ENCODE measurements around the gene KCNK1. TPM values are rescaled to one million over a fixed set of nuclear protein-coding genes. Genes with fewer than 3 reads are reported as not detected.

Gene KCNK1
- total RNA-seq, 2 donors from 2014 or later, result 31.2 to 48.0 TPM

DNA sequence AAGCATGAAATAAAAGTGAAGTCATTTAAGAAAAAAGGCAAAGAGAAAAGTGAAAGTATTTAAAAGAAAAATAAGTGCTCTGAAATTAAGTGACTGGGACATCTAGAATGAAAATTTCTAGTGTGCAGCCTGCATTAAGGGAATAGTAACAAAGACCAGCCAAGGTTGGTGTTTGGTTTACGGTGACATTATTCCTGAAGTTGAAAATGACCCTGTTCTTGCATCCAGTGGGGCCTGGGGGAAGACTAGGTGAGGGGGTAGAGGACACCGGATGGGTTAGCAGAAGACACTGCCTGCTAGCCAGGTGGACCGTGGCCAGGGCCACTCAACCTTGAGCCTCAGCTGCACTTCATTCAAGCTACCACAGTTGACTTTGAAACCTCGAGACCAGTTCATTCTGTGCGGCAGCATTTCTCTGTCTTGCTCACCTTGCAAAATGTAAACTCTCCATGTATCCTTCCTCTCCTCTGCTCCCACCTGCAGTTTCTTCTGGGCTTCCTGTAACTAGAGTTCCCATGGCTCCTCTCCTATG is 14.3 kb upstream of the KCNK1 start:
- Histone ChIP-seq H3K4me3 (no peak overlapping the region), H3K27me3 (no peaks in the 10 kb centered on the region), H3K27ac (no peak overlapping the region), H3K4me1 (no peaks in the 10 kb centered on the region), H3K36me3 (no peaks in the 10 kb centered on the region), H3K9ac (ENCODE audit: low read depth in 2 of 2, low read length in 2 of 2) (no peak overlapping the region), H3K9me3 (no peaks in the 10 kb centered on the region)
- no peak for DNase-seq
- TF ChIP-seq, protein P1, sequence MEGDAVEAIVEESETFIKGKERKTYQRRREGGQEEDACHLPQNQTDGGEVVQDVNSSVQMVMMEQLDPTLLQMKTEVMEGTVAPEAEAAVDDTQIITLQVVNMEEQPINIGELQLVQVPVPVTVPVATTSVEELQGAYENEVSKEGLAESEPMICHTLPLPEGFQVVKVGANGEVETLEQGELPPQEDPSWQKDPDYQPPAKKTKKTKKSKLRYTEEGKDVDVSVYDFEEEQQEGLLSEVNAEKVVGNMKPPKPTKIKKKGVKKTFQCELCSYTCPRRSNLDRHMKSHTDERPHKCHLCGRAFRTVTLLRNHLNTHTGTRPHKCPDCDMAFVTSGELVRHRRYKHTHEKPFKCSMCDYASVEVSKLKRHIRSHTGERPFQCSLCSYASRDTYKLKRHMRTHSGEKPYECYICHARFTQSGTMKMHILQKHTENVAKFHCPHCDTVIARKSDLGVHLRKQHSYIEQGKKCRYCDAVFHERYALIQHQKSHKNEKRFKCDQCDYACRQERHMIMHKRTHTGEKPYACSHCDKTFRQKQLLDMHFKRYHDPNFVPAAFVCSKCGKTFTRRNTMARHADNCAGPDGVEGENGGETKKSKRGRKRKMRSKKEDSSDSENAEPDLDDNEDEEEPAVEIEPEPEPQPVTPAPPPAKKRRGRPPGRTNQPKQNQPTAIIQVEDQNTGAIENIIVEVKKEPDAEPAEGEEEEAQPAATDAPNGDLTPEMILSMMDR (IDR thresholded peaks at IDR 0.05), result no peak
- intact Hi-C loops (cut with DNase I), result no loop called here

- DNase-seq, result no peak
- no peaks in the 10 kb centered on the region for H3K36me3 ChIP-seq
- no peak overlapping the region for H3K27ac ChIP-seq
- no peak overlapping the region for H3K4me3 ChIP-seq
- H3K4me1 ChIP-seq, result no peaks in the 10 kb centered on the region
- H3K9me3 ChIP-seq, result no peaks in the 10 kb centered on the region
- H3K9ac ChIP-seq (ENCODE audit: low read depth in 2 of 2, low read length in 2 of 2), result no peak overlapping the region
- TF ChIP-seq, protein P1 (IDR thresholded peaks at IDR 0.05), result no peak
- H3K27me3 ChIP-seq, result no peaks in the 10 kb centered on the region
- intact Hi-C loops (cut with DNase I), result no loop called here
These were observed 13.4 kb upstream of the KCNK1 start for GRCh38 chr1:233600488-233600887.

DNA sequence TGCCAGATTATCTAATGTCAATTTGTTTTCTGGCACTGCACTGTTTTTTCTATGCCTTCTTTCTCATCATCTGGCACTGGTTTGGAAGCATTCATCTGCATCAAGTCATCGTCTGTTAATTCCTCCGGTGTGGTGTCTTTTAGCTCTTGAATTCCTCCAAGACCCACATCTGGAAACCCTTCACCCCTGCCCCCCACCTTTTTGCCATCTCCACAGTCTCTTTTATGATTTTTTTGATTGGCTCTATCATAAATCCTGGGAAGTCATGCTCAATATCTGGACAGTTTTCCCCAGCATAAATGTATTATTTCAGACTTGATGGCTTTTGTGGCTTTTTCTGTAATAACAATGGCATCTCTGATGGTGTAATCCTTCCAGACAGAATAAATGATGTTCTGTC is 10.4 kb upstream of the KCNK1 start:
- DNase-seq, result no peak
- TF ChIP-seq, protein P1 (IDR thresholded peaks at IDR 0.05), result no peak
- no peak overlapping the region for H3K9ac ChIP-seq (ENCODE audit: low read depth in 2 of 2, low read length in 2 of 2)
- intact Hi-C loops (cut with DNase I), result no loop called here
- H3K27ac ChIP-seq, result no peak overlapping the region
- no peaks in the 10 kb centered on the region for H3K36me3 ChIP-seq
- H3K27me3 ChIP-seq, result no peaks in the 10 kb centered on the region
- no peak overlapping the region for H3K4me3 ChIP-seq
- H3K9me3 ChIP-seq, result no peaks in the 10 kb centered on the region
- H3K4me1 ChIP-seq, result no peaks in the 10 kb centered on the region

DNA sequence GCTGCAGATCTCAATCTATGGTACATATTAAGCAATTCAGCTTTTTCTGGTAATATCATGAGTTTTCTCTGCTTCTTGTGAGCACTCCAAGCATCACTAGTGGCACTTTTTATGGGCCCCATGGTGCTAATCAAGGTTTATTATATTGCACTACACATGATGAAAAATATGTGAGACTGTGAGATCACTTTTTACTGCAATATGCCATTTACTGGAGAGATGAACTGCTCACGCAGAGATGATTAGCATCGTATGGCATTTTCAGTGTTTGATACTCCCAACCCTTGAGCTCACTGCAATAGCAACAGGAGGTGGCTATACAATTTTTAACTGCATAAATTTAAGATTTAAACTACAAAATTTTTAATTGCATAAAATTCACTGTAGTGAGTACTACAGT is 8.7 kb upstream of the KCNK1 start:
- Histone ChIP-seq H3K4me1 (no peaks in the 10 kb centered on the region), H3K36me3 (no peaks in the 10 kb centered on the region), H3K9ac (ENCODE audit: low read depth in 2 of 2, low read length in 2 of 2) (no peak overlapping the region), H3K9me3 (no peaks in the 10 kb centered on the region), H3K27me3 (no peaks in the 10 kb centered on the region), H3K27ac (no peak overlapping the region), H3K4me3 (no peak overlapping the region)
- DNase-seq, result no peak
- intact Hi-C loops (cut with DNase I), result no loop called here
- TF ChIP-seq, protein P1 (IDR thresholded peaks at IDR 0.05), result no peak

GRCh38 chr1:233606813-233607212 is 7.1 kb upstream of the KCNK1 start:
- no peaks in the 10 kb centered on the region for H3K9me3 ChIP-seq
- no peak overlapping the region for H3K27ac ChIP-seq
- no peak overlapping the region for H3K9ac ChIP-seq (ENCODE audit: low read depth in 2 of 2, low read length in 2 of 2)
- no peaks in the 10 kb centered on the region for H3K4me1 ChIP-seq
- intact Hi-C loops (cut with DNase I), result no loop called here
- H3K36me3 ChIP-seq, result no peaks in the 10 kb centered on the region
- H3K4me3 ChIP-seq, result no peak overlapping the region
- TF ChIP-seq, protein P1 (IDR thresholded peaks at IDR 0.05), result no peak
- H3K27me3 ChIP-seq, result no peaks in the 10 kb centered on the region
- no peak for DNase-seq
